G401 (cell line): Measurements from ENCODE around the gene ANKS1A. TPM values are rescaled to one million over a fixed set of nuclear protein-coding genes. Genes with fewer than 3 reads are reported as not detected.

Experiments
- DNase-seq: peaks from one replicate; pipeline ENCODE4 v3.0.0-alpha.2; 2015; ENCODE audit warnings: low spot score
- in situ Hi-C: cut with HindIII; loops from 2 replicates; pipeline ENCODE4 v1.10.0; 2016; ENCODE audit warnings: low sequenced_read_pairs, mixed read lengths
- total RNA-seq: library from RNA; depleted of rRNA; stranded (reverse); fragments of >200 nt; shearing (Covaris generic); gene quantifications from 2 replicates; pipeline ENCODE4 v1.2.3, GENCODE V29; 2014

Gene ANKS1A
- total RNA-seq, 1 experiment from 2014 or later, result 14.2 TPM

- no peak for DNase-seq
- in situ Hi-C loops, result no loop called here
Measured at GRCh38 chr6:35030099-35030498, 141.0 kb downstream of the ANKS1A start.

GRCh38 chr6:35031611-35032529 is 142.8 kb downstream of the ANKS1A start:
- DNase-seq, result no peak
- in situ Hi-C loops, result no loop called here

- DNase-seq, result no peak
- in situ Hi-C loops, result no loop called here
Measured at GRCh38 chr6:35033683-35034082, 144.6 kb downstream of the ANKS1A start.

GRCh38 chr6:35034411-35035191 is 145.5 kb downstream of the ANKS1A start:
- in situ Hi-C loops, result no loop called here
- DNase-seq, result no peak

- no peak for DNase-seq
- in situ Hi-C loops, result no loop called here
Measured at GRCh38 chr6:35035481-35036030, 146.5 kb downstream of the ANKS1A start.

GRCh38 chr6:35036059-35036827 is 147.2 kb downstream of the ANKS1A start:
- no peak for DNase-seq
- in situ Hi-C loops, result no loop called here

GRCh38 chr6:35036828-35037663 is 148.0 kb downstream of the ANKS1A start:
- DNase-seq, result no peak
- in situ Hi-C loops, result no loop called here

GRCh38 chr6:35037664-35038038 is 148.6 kb downstream of the ANKS1A start:
- no peak for DNase-seq
- in situ Hi-C loops, result no loop called here

GRCh38 chr6:35038076-35038475 is 149.0 kb downstream of the ANKS1A start:
- in situ Hi-C loops, result no loop called here
- no peak for DNase-seq

- in situ Hi-C loops, result no loop called here
- no peak for DNase-seq
Measured at GRCh38 chr6:35040398-35040797, 151.3 kb downstream of the ANKS1A start.

GRCh38 chr6:35041086-35041861 is 152.2 kb downstream of the ANKS1A start:
- in situ Hi-C loops, result no loop called here
- no peak for DNase-seq

- DNase-seq, result no peak
- in situ Hi-C loops, result no loop called here
Measured at GRCh38 chr6:35042031-35042815, 153.2 kb downstream of the ANKS1A start.

- in situ Hi-C loops, result no loop called here
- DNase-seq, result no peak
Measured at GRCh38 chr6:35043381-35044130, 154.5 kb downstream of the ANKS1A start.

GRCh38 chr6:35044145-35044745 is 155.2 kb downstream of the ANKS1A start:
- peak; percentile 85 for DNase-seq

GRCh38 chr6:35044761-35045421 is 155.8 kb downstream of the ANKS1A start:
- in situ Hi-C loops, result no loop called here
- no peak for DNase-seq

More at GRCh38 chr6:35044145-35044745, 155.2 kb downstream of the ANKS1A start:
- in situ Hi-C loops, result no loop called here
